NCI-H460 (cell line): ENCODE results near the gene SDHA. TPM values are rescaled to one million over a fixed set of nuclear protein-coding genes. Genes with fewer than 3 reads are reported as not detected.
"Not testable (repeated sequence)": the region's sequence is repeated elsewhere in the genome, so short reads cannot be mapped to it uniquely, and the experiment has no call there.

Experiments used
- DNase-seq: peaks from one replicate; pipeline ENCODE4 v3.0.0-alpha.2; 2016; ENCODE audit warnings: low read depth; ENCODE audit errors: extremely low read depth
- total RNA-seq: library from RNA; depleted of rRNA; stranded (reverse); fragments of >200 nt; shearing (Covaris generic); gene quantifications from 2 replicates; pipeline ENCODE4 v1.2.3, GENCODE V29; 2014; rRNA removed

The SDHA gene
- total RNA-seq, 1 experiment from 2014 or later = 95.3 TPM

DNA sequence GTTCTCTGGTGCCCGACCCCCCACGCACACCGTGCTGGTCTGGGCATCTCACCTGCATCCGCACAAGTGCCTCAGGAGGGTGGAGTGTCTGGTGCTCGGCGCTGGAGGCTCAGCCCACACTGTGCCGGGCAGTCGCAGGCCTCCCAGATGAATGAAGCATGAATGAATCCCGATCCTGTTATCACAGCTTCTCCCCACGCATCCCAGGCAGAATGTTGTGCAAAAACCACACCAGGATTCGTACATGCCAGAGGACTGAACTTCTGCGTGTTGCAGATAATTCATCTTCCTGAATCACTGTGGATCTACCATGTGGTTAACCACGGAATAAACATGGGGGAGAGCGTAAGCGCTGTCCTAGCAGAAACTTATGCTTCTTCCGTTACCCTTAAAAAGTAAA is 78.8 kb downstream of the SDHA start:
- DNase-seq = not testable (repeated sequence)

DNA sequence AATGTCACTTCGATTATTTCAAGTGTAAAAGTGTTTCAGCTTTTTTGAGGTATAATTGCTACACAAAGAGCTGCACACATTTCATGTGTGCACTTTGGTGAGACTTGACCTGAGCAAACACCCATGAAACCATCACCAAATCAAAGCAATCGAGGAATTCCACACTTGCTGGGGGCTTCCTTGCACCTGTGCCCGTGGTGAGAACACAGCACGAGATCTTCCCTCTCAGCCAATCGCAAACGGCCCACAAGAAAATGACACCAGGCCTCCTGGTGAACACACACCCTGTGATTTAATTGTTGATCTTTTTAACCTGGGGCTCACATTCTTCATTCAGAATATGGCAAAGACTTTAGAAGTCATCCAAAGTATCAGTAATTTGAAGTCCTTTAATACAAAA is 79.3 kb downstream of the SDHA start:
- not testable (repeated sequence) for DNase-seq

DNA sequence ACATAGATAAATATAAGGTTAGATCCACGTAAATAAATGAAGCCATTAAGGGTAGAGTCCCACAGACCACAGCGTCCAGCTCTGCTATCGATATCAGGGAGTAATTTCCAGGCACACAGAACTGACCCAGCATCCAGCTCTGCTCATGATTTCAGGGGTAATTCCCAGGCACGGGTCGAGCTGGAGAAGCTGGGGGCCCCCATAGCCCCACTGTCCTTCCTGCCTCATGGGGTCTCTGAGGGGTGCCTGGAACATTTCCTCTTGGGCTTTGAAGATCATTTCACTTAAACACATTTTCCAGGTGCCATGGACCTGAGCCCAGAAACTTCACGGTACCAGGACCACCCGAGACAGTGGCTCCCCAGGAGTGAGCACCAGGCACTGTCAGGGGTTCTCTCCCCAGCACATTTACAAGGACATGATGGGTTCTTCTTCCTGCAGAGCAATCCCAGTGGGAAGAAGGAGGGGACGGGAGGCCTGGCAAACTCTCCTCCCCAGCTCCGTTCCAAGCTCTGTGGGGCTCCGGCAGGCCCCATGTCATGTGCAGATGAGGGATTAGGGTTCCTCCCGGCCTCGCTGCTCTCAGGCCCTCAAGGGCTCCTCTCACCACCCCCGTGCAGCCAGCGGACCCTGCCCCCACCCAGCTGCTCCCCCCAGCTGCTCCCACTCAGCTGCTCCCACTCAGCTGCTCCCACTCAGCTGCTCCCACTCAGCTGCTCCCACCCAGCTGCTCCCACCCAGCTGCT is 80.0 kb downstream of the SDHA start:
- DNase-seq = not testable (repeated sequence)

DNA sequence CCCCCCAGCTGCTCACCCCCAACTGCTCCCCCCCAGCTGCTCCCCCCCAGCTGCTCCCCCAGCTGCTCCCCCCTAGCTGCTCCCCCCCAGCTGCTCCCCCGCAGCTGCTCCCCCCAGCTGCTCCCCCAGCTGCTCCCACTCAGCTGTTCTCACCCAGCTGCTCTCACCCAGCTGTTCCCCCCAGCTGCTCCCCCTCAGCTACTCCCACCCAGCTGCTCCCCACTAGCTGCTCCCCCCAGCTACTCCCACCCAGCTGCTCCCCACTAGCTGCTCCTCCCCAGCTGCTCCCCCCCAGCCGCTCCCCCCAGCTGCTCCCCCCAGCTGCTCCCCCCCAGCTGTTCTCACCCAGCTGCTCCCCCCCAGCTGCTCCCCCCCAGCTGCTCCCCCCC is 80.6 kb downstream of the SDHA start:
- no peak for DNase-seq

DNA sequence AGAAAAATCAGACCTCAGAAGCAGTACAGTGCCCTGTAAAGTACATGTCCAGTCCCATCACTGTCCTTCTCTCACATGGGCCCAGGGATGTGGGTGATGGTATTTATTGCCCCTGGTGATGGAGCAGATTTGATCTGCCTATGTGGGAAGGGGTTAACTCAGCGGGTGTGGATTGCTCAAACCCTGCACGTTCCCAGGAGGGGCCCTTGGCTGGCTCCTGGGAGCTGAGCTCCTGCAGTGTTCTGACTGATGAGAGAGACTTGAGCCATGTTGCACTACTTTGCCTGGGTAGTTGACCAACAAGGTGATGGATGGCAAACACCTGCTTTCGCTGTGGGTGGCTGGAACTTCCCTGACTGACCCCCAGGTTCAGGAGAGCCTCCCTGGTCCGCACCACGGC is 81.8 kb downstream of the SDHA start:
- DNase-seq = not testable (repeated sequence)

DNA sequence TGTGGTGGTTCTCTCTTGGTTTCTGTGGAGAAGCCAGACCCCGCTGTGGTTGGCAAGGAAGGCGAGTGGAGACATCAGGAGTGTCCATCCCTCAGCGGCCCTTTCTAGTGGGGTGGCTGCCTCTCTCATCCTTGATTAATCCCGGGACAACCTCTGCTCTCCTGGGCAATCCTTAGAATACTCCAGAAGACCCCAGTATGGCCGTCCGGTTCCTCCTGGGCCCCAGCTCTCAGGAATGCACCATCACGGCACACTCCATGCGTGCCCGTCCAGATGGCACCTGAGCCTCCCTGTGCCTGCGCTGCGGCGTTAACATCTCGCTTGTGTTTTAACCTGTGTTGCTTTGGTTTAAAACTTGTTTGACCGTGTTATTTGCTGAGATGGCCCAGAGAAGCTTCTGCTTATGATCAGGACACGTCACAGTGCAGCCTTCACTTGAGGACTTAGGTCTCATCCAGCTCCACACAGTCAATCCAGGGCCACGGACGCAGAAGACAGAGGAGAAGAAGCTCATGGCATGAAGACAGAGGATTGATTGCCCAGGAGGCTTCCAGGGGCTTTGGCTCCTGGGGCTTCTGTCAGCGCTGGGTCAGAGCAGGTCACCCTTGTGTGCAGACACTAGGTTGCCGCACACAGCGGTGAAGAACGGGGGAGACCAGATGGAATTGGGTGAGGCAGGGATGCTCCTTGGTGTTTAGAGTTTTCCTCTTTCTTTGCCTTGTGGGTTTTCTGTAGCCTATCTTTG is 82.7 kb downstream of the SDHA start:
- not testable (repeated sequence) for DNase-seq

DNA sequence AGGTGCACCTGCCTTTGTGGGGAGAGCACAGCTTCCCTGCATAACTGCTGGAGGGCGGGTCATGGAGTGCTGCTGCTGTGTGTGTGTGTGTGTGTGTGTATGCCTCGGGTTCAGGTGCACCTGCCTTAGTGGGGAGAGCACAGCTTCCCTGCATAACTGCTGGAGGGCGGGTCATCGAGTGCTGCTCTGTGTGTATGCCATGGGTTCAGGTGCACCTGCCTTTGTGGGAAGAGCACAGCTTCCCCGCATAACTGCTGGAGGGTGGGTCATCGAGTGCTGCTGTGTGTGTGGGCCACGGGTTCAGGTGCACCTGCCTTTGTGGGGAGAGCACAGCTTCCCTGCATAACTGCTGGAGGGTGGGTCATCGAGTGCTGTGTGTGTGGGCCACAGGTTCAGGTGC is 84.3 kb downstream of the SDHA start:
- DNase-seq = not testable (repeated sequence)

DNA sequence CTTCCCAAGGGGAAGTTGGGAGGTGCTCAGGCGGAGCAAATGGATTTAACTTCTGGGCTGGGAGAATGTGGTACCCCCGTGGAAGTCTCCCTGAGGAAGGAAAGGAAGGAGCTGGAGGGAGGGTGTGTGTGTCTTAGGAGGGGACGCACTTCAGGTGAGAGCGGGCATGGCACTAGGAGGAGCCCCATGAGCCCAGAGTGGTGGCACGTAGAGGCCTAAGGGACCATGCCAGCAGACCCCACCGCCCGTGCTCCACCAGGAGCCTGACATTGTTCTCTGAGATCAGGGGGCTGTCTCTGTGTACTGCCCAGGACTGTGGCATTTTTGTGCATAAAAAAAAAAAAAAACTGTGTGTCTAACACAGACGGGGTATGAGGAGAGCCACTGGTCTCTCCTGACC is 84.8 kb downstream of the SDHA start:
- DNase-seq = no peak

DNA sequence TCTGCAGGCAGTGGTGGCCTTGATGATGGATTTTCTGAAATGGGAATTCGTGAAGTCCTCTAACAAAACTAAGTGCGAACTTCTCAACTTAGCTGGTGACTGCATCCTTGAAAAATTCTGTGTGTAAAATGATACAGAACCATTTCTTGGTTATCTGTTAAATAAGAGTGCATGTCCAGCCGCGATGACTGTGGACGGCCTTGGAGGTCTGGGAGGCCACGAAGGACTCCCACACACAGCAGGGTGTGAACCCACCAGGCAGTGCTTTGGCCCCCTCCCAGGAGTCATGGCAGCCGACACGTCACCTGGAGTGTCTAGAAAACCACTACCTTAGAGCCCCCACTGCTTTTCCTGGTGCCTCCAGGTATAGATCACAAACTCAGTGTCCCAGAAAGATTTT is 85.6 kb downstream of the SDHA start:
- DNase-seq = not testable (repeated sequence)

DNA sequence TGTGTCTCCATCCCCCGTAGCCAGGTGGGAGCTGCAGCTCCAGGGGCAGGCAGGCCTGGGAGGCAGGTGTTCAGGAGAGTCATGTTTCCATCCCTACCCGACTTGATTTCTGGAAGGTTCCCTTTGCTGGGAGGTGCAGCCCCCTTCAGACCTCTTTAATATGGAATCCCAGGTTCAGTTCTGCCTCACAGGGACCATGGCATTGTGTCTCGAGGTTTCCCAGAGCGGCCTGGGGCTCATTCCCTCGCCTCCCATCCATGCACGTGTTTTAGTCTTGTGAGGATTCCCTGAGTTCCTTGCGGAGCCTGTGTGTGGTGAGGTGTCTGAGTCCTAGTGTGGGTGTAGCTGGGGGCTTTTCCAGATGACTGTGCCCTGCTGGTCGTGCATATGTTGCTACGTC is 86.9 kb downstream of the SDHA start:
- no peak for DNase-seq

DNA sequence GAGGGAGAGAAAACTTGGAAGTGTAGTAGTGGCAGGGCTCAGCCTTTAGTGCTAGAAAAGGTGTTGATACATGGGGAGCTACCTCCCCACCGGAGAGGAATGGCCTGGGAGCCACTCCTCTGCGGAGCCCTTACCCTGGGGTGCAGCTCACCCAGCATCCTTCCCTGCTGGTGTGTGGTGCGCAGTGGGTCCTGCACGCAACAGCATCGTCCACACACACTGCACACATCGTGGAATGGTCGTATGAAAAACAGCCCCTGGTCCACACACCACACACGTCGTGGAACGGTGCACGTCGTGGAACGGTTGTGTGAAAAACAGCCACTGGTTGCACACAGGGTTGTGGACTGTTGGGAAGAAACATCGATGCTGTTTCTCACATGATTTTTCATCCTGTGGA is 87.3 kb downstream of the SDHA start:
- DNase-seq = no peak

DNA sequence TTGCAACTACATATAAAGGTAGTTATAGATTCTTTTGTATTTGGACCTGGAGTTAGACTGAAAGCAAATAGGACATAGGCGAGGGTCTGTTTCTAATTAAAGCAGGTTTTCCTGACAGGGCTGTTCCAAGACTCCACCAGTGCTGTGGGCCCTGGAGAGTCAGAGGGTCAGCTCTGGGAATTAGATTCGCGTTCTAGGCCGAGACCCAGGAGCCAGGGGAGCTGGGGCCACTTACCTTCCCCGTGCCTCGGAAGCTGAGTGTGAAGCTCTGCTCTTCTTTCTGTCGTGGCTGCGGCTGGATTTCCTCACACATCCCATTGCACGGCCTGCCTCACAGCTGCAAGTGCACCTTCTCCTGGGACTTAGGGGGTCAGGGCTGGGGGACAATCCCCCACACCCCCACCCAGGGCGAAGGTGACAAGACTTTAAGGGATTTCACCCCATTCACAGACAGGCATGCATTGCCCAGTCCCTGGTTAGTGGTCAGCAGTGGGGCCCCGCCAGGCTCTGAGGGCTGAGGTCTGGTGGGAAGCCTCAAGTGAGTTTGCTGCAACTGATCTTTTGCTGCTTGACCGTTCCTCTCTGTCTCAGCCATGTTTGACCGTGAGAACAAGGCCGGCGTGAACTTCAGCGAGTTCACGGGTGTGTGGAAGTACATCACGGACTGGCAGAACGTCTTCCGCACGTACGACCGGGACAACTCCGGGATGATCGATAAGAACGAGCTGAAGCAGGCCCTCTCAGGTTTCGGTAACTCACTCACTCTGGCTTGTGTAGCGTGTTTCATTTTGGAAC is 88.1 kb downstream of the SDHA start:
- DNase-seq = no peak

Other genes starting within 250 kb of the SDHA start
- not detected in 2 replicates for gene PLEKHG4B, start 126.2 kb upstream of the SDHA start, total RNA-seq
- gene LRRC14B, start 26.8 kb upstream of the SDHA start, total RNA-seq = not detected in 2 replicates
- gene CCDC127, start 167 bp upstream of the SDHA start, total RNA-seq = 4.3 and 4.4 TPM in 2 replicates
- 168 and 179 TPM in 2 replicates for gene PDCD6, start 53.3 kb downstream of the SDHA start, total RNA-seq
- 3.2 and 3.7 TPM in 2 replicates for gene AHRR, start 103.4 kb downstream of the SDHA start, total RNA-seq
- gene EXOC3, start 224.9 kb downstream of the SDHA start, total RNA-seq = 29.1 and 31.0 TPM in 2 replicates